ENCODE data around the gene BPIFB1.

BPIFB1 gene

DNA sequence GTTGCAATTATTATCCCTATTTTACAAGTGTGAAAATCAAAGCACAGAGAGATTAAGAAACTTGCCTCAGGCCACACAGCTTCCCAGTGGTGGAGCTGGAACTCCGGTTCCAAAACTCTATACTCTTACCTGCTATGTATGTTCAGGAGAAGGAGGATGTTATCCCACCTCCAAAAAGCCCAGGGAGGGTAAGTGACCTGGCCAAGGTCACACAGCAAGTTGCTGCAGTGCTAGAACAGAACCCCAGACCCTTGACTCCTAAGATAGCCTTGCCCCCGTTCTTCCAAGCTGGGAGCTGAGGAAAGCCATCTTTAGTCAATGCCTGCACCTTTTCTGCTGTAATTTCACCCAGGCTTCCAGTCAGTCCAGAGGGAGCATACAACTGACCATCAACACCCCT, 42.3 kb downstream of the BPIFB1 start:
- no peak for DNase-seq (ENCODE audit: low spot score)

DNA sequence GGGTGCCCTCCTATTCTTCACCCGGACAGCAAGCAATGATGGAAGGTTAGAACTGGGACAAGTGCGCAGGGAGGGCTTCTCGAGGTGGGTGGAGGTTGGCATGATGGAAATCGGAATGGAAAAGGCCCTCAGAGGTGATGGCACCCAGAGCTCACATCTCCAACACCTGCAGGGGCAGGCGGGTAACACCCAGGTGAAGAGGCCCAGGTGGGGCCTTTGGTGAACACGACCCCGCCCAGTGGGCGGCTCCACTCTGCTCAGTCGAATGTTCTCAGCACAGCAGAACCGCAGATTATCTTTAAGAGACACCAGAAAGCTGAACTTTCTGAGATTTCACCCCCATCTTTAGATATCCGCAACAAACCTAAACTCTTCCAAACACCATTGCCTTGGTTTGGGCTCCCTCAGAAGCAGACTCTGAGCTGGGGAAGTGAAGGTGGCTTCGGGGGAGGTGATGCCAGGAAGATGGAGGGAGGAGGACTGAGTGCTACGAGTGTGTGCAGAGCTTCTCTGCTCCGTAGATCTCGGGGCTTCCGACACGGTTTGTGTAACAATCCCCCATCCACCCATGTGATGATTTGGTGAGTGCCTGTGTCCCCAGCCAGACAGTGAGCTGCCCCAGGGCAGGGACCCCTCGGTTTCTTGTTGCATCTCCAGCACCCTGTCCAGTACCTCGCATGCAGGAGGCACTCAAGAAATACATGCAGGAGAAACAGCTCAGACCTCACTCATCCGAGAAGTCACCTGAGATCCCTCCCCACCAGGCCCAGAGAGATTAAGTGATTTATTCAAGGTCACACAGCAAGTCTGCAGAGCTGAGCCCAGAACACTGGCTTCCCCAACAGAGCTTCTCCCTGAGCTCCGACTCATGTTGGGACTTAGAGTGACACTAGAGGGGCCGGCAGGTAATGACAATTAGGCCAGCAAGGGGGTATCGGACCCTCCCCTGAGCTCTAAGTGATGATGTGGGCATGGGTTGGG, 45.4 kb downstream of the BPIFB1 start:
- no peak for DNase-seq (ENCODE audit: low spot score)

DNA sequence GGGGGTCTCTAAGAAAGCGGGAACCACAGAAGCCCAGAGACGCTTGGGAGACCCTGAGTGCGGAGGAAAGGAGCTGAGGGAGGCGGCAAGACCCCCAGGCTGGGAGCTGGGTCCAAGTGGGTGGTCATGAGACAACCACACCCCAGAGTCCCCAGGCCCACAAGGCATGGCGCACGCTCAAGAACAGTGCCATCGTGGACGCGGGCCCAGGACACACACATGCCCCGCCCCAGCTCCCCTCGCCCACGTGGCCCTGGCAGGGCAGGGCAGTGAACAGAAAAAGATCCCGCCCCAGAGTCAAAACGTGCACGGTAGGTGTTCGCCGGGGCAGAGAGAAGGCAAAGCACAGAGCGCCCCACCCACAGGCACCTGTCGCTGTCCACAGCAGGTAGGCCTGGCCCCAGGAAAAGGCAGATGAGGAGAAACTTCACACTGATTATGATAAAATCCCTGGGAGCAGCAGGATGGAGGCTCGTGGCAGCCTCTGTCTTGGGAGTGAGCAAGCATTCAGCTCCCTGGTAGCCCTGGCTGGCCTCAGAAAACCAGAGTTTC, 50.0 kb downstream of the BPIFB1 start:
- DNase-seq (ENCODE audit: low spot score), result no peak

DNA sequence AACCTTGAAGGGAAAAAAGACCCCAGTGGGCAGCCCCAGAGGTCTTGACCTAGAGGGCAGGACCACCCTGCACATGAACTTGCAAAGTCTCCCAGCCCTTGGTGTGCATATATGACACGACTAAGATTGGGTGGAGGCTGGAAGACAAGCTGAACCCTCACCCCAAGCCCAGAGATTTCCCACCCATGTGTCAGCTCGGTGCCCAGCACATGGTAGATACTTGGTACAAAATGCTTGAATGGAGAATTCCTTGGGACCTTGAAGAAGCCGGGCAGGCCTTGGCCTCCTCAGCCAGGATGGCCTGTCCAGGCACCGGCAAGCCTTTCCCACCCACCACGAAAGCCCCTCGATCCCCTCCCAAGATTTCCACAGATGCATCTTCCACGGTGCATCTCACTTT, 50.6 kb downstream of the BPIFB1 start:
- no peak for DNase-seq (ENCODE audit: low spot score)

DNA sequence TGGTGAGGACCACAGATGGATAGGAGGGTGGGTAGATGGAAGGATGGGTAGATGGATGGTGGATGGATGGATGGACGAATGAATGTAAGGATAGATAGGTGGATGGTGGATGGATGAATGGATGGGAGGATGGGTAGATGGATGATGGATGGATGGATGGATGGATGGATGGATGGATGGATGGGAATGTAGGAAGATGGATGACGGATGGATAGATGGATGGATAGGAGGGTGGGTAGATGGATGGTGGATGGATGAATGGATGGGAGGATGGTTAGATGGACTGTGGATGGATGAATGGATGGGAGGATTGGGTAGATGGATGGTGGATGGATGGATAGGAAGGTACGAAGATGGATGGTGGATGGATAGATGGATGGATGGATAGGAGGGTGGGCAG, 51.1 kb downstream of the BPIFB1 start:
- no peak for DNase-seq (ENCODE audit: low spot score)

DNA sequence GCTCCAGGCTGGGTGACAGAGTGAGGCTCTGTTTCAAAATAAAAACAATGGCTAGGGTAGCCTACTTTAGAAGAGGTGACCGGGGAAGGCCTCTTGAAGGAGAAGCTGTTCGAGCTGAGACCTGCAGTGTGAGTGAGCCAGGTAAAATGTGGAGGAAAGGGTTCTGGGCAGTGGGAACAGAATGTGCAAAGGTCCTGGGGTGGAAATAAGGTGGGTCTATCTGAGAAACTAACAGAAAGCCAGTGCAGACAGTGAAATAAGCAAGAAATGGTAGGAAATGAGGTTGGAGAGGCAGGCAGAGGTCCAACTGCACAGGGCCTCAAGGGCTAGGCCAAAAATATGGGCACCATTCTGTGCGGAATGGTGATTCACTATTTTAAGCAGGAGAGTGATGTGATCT, 53.4 kb downstream of the BPIFB1 start:
- DNase-seq (ENCODE audit: low spot score), result no peak

DNA sequence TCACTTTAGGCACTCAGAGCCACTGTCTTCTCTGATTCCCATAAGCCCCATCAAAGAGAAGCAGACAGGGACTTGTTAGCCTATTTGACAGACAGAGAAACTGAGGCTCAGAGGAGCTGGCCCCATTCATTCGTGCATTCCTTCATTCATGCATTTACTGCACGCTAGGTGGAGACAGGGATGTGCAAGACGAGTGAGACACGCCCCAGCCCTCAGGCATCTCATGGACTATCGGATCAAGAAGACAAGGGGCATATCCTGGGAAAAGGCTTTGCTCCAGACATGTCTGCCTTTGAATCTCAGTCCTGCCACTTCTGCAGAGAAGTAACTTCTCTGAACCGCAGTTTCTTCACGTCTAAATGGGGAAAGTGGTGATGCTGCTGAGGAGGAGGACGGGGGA, 54.1 kb downstream of the BPIFB1 start:
- DNase-seq (ENCODE audit: low spot score), result no peak

DNA sequence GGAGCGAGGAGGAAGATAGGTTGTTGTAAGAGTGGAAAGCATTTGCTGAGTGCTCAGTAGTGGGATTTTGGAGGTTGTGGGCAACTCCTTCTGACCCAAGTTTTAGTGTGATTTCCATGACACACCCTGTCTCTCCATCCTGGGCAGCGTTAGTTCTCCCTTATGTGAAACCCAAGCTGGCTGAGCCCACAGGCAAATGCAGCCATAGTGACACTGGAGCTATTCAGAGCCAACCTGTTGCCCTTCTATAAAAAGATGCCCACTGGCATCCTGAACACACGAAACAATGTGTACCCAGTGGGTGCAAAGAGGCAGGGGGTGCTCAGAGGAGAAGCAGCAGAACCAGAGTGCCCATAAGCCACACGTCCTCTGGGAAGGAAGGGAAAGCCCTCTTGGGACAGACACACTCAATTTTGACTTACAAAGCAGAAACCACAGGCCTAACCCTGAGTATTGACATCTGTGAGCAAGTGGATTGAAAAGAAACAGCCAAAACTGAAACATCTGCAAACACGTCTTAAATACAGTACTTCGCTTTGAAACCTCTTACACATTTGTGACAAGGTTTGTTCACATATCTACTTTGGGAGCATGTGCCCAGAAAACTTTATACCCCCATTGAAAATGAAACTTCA, 54.6 kb downstream of the BPIFB1 start:
- DNase-seq (ENCODE audit: low spot score), result no peak

DNA sequence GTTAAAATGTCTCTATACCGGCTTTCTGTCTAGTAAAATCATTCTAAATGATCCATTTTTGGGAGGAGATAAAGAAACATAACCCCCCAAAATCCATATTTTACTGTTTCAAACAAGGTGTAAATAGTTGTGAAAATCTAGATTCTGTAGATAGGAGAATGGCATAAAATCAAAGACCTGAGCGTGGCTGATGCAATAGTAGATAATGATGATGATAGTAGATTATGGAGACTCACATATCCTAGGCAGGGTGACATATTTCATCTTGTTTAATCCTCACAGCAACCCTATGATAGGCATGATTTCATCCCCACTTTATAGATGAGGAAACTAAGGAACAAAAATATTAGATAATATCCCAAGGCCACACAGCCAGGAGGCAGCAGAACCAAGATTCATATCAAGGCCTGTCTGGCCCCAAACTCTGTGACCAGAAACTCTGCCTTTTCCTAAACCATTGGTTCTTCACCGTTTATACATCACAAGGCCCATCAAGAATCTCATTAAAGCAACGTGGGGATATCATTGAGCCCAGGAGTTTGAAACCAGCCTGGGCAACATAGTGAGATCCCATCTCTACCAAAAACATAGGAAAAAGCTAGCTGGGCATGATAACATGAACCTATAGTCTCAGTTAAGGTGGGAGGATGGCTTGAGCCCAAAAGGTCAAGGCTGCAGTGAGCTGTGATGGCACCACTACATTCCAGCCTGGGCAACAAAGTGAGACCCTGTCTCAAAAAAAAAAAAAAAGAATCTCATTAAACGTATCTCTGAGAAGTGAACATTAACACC, 55.6 kb downstream of the BPIFB1 start:
- no peak for DNase-seq (ENCODE audit: low spot score)

DNA sequence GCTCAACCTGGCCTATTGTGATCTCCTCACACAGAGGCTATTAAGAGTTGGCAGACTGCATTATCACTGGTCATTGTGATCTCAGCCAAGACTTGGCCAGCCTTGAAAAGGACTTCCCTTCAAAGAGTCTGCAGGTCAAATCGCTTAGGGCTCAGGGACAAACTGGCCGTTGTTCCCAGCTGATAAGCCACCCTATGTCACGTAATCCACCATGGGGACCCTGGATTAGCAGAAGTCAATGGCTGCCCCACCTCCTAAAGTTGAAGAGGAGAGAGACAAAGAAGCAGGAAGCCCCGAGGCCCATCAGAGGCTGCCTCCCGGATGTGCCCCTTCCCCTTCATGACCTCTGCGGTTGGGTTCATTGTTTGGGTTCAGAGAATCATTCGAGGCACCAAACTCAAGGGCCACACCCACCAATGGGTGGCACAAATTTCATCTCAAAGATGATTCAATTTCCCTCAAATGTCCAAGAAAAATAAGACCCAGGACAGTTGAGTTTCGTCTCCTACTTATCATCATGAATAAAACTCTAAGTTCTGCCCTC, 56.6 kb downstream of the BPIFB1 start:
- no peak for DNase-seq (ENCODE audit: low spot score)

DNA sequence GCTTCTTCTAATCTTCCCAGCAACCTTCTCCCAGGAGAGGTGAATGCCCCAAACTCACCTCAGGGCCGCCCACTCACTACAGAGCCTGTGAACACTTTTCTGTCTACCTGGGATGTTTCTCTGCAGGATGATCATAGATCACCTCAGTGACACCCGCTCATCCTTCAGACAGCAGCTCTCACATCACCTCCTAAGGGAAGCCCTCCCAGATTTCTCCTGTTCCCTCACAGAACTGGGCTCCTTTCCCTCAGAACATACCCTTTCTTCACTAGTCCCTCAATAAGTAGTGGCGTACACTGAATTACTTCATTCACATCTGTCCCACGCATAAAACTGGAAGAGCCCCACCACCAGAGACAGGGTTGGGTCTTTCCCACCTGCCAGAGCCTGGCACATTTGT, 60.5 kb downstream of the BPIFB1 start:
- no peak for DNase-seq (ENCODE audit: low spot score)

DNA sequence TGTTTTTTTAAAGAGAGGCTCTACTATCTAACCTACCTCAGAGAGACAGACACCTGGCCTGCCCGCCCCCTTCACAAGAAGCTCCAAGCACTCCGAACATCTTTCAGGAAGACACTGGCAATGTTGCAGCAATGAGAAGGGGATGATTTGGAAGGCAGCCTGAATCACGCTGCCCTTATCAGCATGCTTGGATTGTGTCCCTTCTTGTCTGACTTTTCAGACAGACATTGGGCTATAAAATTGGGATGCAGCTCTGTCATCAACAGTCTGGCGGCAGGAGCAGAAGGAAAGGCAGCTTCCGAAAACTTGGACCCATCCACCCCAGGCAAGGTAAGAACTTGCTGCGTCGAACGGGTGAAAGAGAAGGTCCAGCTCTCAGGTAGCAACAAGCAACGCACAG, 62.3 kb downstream of the BPIFB1 start:
- DNase-seq (ENCODE audit: low spot score), result no peak

DNA sequence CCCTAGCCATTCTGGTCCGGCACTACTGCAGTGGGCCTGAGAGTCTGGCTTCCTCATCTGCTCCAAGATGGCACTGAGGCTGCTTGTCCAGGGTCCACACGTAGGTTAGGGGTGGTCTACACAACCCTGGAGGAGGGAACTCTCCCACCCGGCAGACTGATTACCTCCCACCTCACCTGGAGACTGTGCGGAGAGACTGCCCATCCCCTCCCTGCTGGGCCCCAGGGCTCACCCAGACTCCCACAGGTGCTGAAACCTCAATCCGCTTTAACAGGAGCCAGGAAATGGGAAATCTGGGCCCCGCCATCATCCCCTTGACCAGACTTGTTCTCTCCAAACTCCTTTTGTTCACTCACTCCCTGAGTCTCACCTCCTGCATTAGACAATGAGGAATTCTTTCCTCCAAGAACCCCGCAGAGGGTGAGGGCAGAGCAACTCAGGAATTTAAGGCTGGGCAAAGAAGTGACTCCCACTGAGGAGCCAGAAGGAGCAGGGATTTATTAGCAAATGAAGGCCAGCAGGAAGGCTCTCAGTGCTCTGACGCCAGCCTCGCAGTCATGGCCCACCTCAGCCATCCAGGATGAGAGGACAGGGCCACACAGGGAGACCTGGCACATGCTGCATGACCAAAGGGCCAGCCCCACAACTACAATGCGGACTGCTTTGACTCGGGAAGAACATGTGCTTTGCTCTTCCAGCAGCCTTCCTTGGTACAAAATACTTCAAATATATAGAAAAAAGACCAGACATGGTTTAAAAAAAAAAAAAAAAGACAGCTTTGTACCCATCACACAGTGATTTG, 65.3 kb downstream of the BPIFB1 start:
- no peak for DNase-seq (ENCODE audit: low spot score)

DNA sequence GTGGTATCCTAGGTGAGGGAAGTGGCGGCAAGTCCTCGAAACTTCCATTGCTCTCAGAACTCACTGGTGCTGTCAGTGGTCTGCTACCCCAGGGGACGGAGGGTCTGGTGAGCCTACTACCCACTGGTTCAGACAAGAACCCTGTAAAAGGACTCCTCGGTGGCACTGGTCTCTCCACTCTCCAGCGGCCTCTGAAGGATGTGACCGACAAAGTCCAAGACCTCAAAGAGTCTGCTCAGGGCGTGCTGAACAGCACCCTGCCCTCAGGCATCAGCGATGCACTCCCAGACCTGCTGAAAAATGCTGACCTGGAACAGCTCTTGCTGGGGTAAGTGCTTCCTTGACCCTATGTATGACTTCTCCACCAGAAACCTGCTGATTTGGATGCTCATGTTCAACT, 66.5 kb downstream of the BPIFB1 start:
- no peak for DNase-seq (ENCODE audit: low spot score)

DNA sequence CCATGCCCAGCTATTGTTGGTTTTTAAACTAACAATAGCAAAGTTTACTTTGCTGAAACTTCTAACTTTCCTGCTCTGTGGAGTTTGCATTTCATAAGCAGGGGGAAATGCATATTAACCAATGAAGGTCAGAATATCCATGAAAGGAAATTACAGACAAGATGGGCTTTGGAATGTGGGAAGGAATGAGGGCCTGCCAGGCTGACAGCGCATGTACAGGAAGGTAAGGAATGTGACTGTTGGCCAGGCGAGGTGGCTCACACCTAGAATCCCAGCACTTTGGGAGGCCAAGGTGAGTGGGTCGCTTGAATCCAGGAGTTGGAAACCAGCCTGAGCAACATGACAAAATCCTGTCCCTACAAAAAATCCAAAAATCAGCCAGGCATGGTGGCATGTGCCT, 68.7 kb downstream of the BPIFB1 start:
- no peak for DNase-seq (ENCODE audit: low spot score)

DNA sequence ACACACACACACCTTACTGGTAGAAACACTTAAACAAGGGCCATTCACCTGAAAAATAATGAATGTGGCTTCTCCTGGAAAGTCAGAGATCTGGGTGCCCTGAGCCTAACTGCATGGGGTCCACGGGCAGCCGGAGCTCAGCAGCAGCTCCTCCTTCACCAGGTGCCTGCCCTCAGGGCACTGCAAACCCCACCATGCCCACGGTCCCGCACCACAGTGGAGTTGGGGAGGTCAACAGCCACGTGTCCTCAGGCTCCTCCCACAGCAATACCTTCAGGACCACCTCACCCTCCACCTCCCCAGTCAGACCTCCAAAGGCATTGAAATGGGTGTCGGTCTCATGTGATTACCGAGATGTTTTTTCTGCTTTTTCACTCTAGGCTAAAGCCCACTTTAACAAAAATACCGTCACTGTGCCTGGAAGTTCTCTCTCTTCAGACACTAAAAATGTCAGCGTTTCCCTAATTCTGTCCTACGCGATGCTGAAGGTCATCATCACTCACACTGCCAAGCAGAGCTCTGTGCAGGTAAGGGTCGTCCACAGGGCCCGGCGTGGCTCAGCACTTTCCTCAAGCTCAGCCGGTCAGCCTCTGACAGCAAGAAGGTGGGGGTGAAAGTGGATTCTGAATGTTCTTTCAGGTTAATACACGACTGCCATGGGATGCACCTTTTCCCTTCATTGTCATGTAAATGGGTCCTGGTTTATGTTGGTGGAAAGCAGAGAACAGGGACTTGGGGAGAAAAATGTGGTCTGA, 69.4 kb downstream of the BPIFB1 start:
- no peak for DNase-seq (ENCODE audit: low spot score)

DNA sequence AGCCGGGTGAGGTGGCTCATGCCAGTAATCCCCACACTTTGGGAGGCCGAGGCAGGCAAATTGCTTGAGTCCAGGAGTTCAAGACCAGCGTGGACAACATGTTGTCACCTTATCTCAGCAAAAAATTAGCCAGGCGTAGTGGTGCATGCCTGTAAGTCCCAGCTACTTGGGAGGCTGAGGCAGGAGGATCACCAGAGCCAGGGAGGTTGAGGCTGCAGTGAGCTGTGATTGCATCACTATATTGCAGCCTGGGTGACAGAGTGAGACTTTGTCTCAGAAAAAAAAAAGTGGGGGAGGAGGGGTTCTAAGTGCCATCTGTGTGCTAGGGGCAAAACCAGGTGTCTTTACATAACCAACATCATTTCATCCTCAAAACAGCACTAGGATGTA, 70.0 kb downstream of the BPIFB1 start:
- no peak for DNase-seq (ENCODE audit: low spot score)

All from globus pallidus (tissue), 1 donor.